ENCODE measurements around the gene TESK2. TPM values are rescaled to one million over a fixed set of nuclear protein-coding genes. Genes with fewer than 3 reads are reported as not detected.

The TESK2 gene
- total and polyA plus RNA-seq, 12 donors = 1.1 to 21.4 (median 3.6) TPM

- intact Hi-C loops (cut with DNase I) = no loop called here
- Histone ChIP-seq H3K27me3 (no peaks in the 10 kb centered on the region), H3K9me3 (replicated peaks in 1 of 3) (no peaks in the 10 kb centered on the region), H3K27ac (no peak overlapping the region), H3K36me3 (replicated peaks in 1 of 2) (no peaks in the 10 kb centered on the region), H3K4me1 (replicated peaks in 1 of 2) (no peaks in the 10 kb centered on the region), H3K4me3 (no peak overlapping the region)
- no peak for TF ChIP-seq POLR2A (IDR thresholded peaks at IDR 0.05)
- TF ChIP-seq CTCF (IDR thresholded peaks at IDR 0.05) = no peak
- DNase-seq = no peak
Measured at GRCh38 chr1:45456531-45456930, 34.4 kb downstream of the TESK2 start.

DNA sequence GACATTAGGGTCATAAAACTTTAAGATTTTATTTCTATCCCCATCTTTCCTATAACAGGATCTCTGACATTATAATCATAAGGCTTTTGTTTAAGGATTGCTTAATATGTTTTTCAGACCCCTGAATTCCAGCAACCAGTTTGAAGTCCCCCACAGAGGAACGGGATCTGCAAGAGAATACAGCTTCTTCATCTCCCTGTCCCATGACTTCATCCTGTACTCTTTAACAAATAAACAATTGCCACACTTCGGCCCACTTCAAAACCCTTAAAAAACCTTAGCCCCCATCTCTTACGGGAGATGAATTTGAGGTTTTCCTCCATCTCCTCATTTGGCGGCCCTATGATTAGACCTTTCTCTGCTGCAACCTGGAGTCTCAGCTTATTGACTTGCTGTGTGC lies 35.8 kb downstream of the TESK2 start:
- Histone ChIP-seq H3K9me3 (replicated peaks in 1 of 3) (no peaks in the 10 kb centered on the region), H3K27me3 (no peaks in the 10 kb centered on the region), H3K4me3 (no peak overlapping the region), H3K4me1 (replicated peaks in 1 of 2) (no peaks in the 10 kb centered on the region), H3K36me3 (replicated peaks in 1 of 2) (no peaks in the 10 kb centered on the region), H3K27ac (no peak overlapping the region)
- 89 to 91% (median 91%) methylated on average over 4 of the region's 4 CpGs for WGBS, 4 donors
- intact Hi-C loops (cut with DNase I) = no loop called here
- no peak for TF ChIP-seq POLR2A (IDR thresholded peaks at IDR 0.05)
- no peak for TF ChIP-seq CTCF (IDR thresholded peaks at IDR 0.05)
- DNase-seq = no peak

- Histone ChIP-seq H3K4me1 (replicated peaks in 1 of 2) (no peaks in the 10 kb centered on the region), H3K4me3 (no peak overlapping the region), H3K27me3 (no peaks in the 10 kb centered on the region), H3K27ac (no peak overlapping the region), H3K9me3 (replicated peaks in 1 of 3) (no peaks in the 10 kb centered on the region), H3K36me3 (replicated peaks in 1 of 2) (no peaks in the 10 kb centered on the region)
- intact Hi-C loops (cut with DNase I) = no loop called here
- whole genome bisulfite sequencing, 4 donors = 89 to 96% (median 94%) methylated on average over 4 of the region's 4 CpGs
- TF ChIP-seq POLR2A (IDR thresholded peaks at IDR 0.05) = no peak
- TF ChIP-seq CTCF (IDR thresholded peaks at IDR 0.05) = no peak
- DNase-seq = no peak
Measured at GRCh38 chr1:45454464-45454863, 36.5 kb downstream of the TESK2 start.

DNA sequence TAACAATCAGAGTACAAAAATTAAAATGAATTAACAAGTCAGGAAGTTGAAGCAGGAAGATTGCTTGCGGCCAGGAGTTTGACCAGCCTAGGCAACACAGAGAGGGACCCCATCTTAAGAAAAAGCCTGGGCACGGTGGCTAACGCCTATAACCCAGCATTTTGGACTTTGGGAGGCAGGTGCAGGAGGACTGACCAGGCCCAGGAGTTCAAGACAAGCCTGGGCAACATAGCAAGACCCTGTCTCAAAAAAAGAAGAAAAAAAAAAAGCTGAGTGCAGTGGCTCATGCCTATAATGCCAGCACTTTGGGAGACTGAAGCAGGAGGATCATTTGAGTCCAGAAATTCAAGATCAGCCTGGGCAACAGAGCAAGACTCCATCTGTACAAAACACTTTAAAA lies 38.5 kb downstream of the TESK2 start:
- 89 to 100% (median 91%) methylated on average over 2 to 3 of the region's 3 CpGs for WGBS, 4 donors
- H3K27me3 ChIP-seq = no peaks in the 10 kb centered on the region
- TF ChIP-seq CTCF (IDR thresholded peaks at IDR 0.05) = no peak
- TF ChIP-seq POLR2A (IDR thresholded peaks at IDR 0.05) = no peak
- H3K4me1 ChIP-seq (replicated peaks in 1 of 2) = no peaks in the 10 kb centered on the region
- no peak overlapping the region for H3K4me3 ChIP-seq
- no peak overlapping the region for H3K27ac ChIP-seq
- H3K9me3 ChIP-seq (replicated peaks in 1 of 3) = no peaks in the 10 kb centered on the region
- no peak for DNase-seq
- H3K36me3 ChIP-seq (replicated peaks in 1 of 2) = no peaks in the 10 kb centered on the region
- intact Hi-C loops (cut with DNase I) = no loop called here

Measured in adrenal gland (tissue), 12 donors.